SU-DHL-6 (cell line): Measurements from ENCODE around the gene LRP3.

ENCODE experiments used
- H2AFZ ChIP-seq: fragments of 200-600 bp; sonication (generic); 2 replicates; pipeline ENCODE4 v1.6.1; 2014; ENCODE audit warnings: low read depth, mild to moderate bottlenecking, moderate library complexity, mixed read lengths, antibody characterized with exemption, low read length; ENCODE audit not compliant: severe bottlenecking
- H3F3A ChIP-seq: fragments of 200-600 bp; shearing (Covaris generic); 2 replicates; pipeline ENCODE4 v1.6.0; 2016; ENCODE audit warnings: antibody characterized with exemption, mild to moderate bottlenecking; ENCODE audit not compliant: insufficient read depth
- H3K27ac ChIP-seq: fragments of 200-600 bp; sonication (generic); 2 replicates; pipeline ENCODE4 v1.5.1; 2016; ENCODE audit warnings: low read depth, mild to moderate bottlenecking, low read length, moderate library complexity, mixed read lengths
- H3K27me3 ChIP-seq: fragments of 200-600 bp; sonication (generic), shearing (Covaris generic); 2 replicates; pipeline ENCODE4 v1.6.0; 2014; ENCODE audit warnings: mild to moderate bottlenecking, low read length
- H3K36me3 ChIP-seq: fragments of 200-600 bp; sonication (generic); 2 replicates; pipeline ENCODE4 v1.6.1; 2014; ENCODE audit warnings: mild to moderate bottlenecking, low read length, mixed read lengths
- H3K4me2 ChIP-seq: fragments of 300-600, 200-600 bp; shearing (Covaris generic), sonication (generic); 2 replicates; pipeline ENCODE4 v1.6.0; 2014; ENCODE audit warnings: low read length, low read depth, mild to moderate bottlenecking; ENCODE audit not compliant: poor library complexity, severe bottlenecking
- H3K4me3 ChIP-seq: fragments of 200-600 bp; sonication (generic); 2 replicates; pipeline ENCODE4 v1.5.1; 2014; ENCODE audit warnings: antibody characterized with exemption, low read length, mild to moderate bottlenecking, mixed read lengths; ENCODE audit not compliant: insufficient read depth, poor library complexity, severe bottlenecking
- H3K79me2 ChIP-seq: fragments of 200-600 bp; sonication (generic); 2 replicates; pipeline ENCODE4 v1.6.1; 2014; ENCODE audit warnings: mild to moderate bottlenecking, low read length, moderate library complexity; ENCODE audit not compliant: insufficient read depth
- H3K9ac ChIP-seq: fragments of 200-600 bp; sonication (generic); 2 replicates; pipeline ENCODE4 v1.7.0; 2014; ENCODE audit warnings: mild to moderate bottlenecking, low read length
- H3K9me2 ChIP-seq: fragments of 200-600 bp; sonication (generic); replicated peaks from 2 replicates; pipeline ENCODE4 v1.6.1; 2014; ENCODE audit warnings: low read length; ENCODE audit not compliant: insufficient read depth
- H3K9me3 ChIP-seq: fragments of 200-600 bp; sonication (generic); 2 replicates; pipeline ENCODE4 v1.6.1; 2014; ENCODE audit warnings: low read length, mixed read lengths; ENCODE audit not compliant: insufficient read depth
- H4K20me1 ChIP-seq: fragments of 200-600 bp; sonication (generic); 2 replicates; pipeline ENCODE4 v1.6.1; 2014; ENCODE audit warnings: low read depth, mild to moderate bottlenecking, antibody characterized with exemption, low read length, moderate library complexity, mixed read lengths
- CTCF ChIP-seq: fragments of 200-600 bp; sonication (generic); IDR thresholded peaks from one replicate; pipeline ENCODE4 v1.5.1; 2017; ENCODE audit warnings: antibody characterized with exemption, mild to moderate bottlenecking, low read length, moderate library complexity; ENCODE audit not compliant: insufficient read depth, poor library complexity, severe bottlenecking
- EZH2phosphoT487 ChIP-seq: fragments of 200-600 bp; sonication (generic), shearing (Covaris generic); conservative IDR thresholded peaks from 2 replicates; pipeline ENCODE4 v1.6.1; 2018; ENCODE audit warnings: mild to moderate bottlenecking, antibody characterized with exemption, low read length, moderate library complexity, mixed read lengths

LRP3 gene

DNA sequence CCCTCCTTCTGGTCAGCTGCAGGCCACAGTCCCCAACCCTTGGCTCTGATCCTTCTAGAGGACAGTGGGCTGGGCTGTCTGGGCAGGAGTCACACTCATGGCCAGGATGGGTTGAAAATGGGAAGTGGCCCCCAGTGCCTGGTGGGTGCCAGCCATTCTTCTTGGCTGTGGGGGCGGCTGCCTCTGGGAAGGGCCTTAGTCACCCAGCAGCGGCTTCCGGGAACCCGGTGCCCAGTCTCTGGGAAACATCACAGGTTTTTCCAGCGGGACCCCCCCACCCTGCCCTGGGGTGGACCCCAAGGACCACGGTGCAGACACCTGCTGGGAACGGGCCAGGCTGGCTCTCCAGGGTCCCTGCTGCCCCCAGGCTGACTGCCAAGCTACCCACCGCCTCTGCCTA is 58.8 kb downstream of the LRP3 start:
- Histone ChIP-seq H3K4me2 (no peak overlapping the region), H3K9me3 (no peaks in the 10 kb centered on the region), H2AFZ (no peak overlapping the region), H4K20me1 (no peaks in the 10 kb centered on the region), H3K79me2 (no peaks in the 10 kb centered on the region), H3K4me3 (no peak overlapping the region), H3F3A (no peaks in the 10 kb centered on the region), H3K27me3 (no peaks in the 10 kb centered on the region), H3K9ac (no peak overlapping the region), H3K27ac (no peak overlapping the region), H3K9me2 (no peaks in the 10 kb centered on the region), H3K36me3 (no peaks in the 10 kb centered on the region)
- TF ChIP-seq CTCF: no peak
- no peak for TF ChIP-seq EZH2phosphoT487

DNA sequence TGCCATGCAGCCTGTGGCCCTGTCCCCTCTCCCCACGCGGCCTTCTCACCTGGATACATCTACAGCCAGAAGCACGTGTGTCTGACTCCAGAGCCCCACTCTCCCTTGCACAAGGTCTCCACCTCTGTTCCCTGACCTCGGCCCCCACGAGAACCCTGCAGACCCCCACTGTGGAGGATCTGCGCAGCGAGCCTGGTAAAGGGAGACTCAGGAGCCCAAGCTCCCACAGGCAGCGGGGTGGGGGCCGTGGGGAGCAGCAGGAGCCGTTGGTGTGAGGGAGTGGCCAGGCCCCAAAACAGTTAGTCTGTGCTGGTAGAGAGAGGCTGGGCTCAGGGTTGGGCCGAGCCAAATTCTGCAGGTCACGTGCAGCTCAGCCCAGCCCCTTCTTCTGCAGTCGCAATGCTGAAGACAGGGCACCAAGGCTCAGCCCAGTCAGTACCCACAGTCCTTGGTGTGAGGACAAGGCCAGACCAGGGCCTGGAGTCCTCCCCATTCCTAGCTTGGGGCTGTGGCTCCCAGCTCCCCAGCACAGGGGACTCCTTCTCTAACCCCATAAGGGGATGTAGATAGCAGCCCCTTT is 60.2 kb downstream of the LRP3 start:
- Histone ChIP-seq H3F3A (no peaks in the 10 kb centered on the region), H4K20me1 (no peaks in the 10 kb centered on the region), H2AFZ (no peak overlapping the region), H3K9me3 (no peaks in the 10 kb centered on the region), H3K9ac (no peak overlapping the region), H3K9me2 (no peaks in the 10 kb centered on the region), H3K79me2 (no peaks in the 10 kb centered on the region), H3K27ac (no peak overlapping the region), H3K27me3 (no peaks in the 10 kb centered on the region), H3K4me3 (no peak overlapping the region), H3K4me2 (no peak overlapping the region), H3K36me3 (no peaks in the 10 kb centered on the region)
- TF ChIP-seq EZH2phosphoT487 (no peak), CTCF (no peak)

DNA sequence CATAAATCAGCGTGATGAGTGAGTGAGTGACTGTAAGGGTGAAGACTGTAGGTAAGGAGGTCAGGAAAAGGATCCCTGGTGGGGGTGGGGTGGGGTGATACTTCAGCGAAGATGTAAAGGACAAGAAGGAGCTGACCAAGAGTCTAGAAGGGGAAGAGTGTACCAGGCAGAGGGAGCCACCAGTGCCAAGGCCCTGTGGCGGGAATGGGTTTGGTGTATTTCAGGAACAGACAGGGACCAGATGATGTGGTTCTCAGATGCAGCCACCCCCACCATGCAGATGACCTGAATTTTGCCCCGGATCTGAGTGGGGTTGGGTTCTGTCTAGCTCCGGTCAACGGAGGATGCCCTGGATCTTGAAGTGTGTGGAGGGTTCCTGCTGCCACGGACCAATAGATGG is 61.7 kb downstream of the LRP3 start:
- no peak overlapping the region for H3K4me2 ChIP-seq

More for the DNA sequence above, 61.7 kb downstream of the LRP3 start:
- no peaks in the 10 kb centered on the region for H3K27me3 ChIP-seq
- H4K20me1 ChIP-seq: no peaks in the 10 kb centered on the region
- no peaks in the 10 kb centered on the region for H3K9me2 ChIP-seq
- H2AFZ ChIP-seq: no peak overlapping the region
- no peaks in the 10 kb centered on the region for H3F3A ChIP-seq
- H3K9ac ChIP-seq: no peak overlapping the region
- H3K9me3 ChIP-seq: no peaks in the 10 kb centered on the region
- H3K27ac ChIP-seq: no peak overlapping the region
- no peaks in the 10 kb centered on the region for H3K79me2 ChIP-seq
- TF ChIP-seq EZH2phosphoT487: no peak
- TF ChIP-seq CTCF: no peak
- no peak overlapping the region for H3K4me3 ChIP-seq
- H3K36me3 ChIP-seq: no peaks in the 10 kb centered on the region
